HG03095 (cell line): Measurements from ENCODE around the gene MRNIP.
"Not testable (repeated sequence)": the region's sequence is repeated elsewhere in the genome, so short reads cannot be mapped to it uniquely, and the experiment has no call there.

ENCODE experiments used
- ATAC-seq: cut with Tn5 transposase; IDR thresholded peaks from one replicate; pipeline ENCODE4 v1.9.1; 2021; ENCODE audit warnings: moderate library complexity; ENCODE audit not compliant: unreplicated experiment

The MRNIP gene

GRCh38 chr5:179795049-179795862 lies 63.4 kb downstream of the MRNIP start:
- peak; percentile 0 for ATAC-seq

- ATAC-seq, result no peak
Measured at GRCh38 chr5:179794575-179794974, 64.0 kb downstream of the MRNIP start.

- ATAC-seq, result no peak
Measured at GRCh38 chr5:179794171-179794570, 64.4 kb downstream of the MRNIP start.

GRCh38 chr5:179793468-179794139 lies 65.0 kb downstream of the MRNIP start, which contains the start of gene LTC4S:
LTC4S (plus strand) TSS chr5:179793986; CDS start chr5:179794081, 95 bp downstream.
- ATAC-seq, result no peak

GRCh38 chr5:179792612-179793467 lies 65.8 kb downstream of the MRNIP start:
- ATAC-seq, result no peak

- no peak for ATAC-seq
Measured at GRCh38 chr5:179791881-179792611, 66.6 kb downstream of the MRNIP start.

GRCh38 chr5:179789278-179789677 lies 69.3 kb downstream of the MRNIP start:
- not testable (repeated sequence) for ATAC-seq

GRCh38 chr5:179788193-179788854 lies 70.3 kb downstream of the MRNIP start:
- ATAC-seq, result no peak
